Colon (tissue), 2 donors: ENCODE measurements around the gene RAB30.

Experiments
- FAIRE-seq: peaks from 2 replicates; lab custom pipeline; 2012; peaks lifted over from hg19 to GRCh38; lab: Jason Lieb, UNC
- donor health status: control.
- donor health status: control.

Gene RAB30

GRCh38 chr11:83071567-83072349 is at the start of gene RAB30:
RAB30 (minus strand) TSS chr11:83071897; CDS start chr11:82997316, 74,581 bp downstream.
- peak; percentile 64 for FAIRE-seq

- FAIRE-seq: no peak
These were observed 48.6 kb upstream of the RAB30 start for GRCh38 chr11:83120327-83120726.

GRCh38 chr11:83119216-83119615 is 47.5 kb upstream of the RAB30 start:
- FAIRE-seq: no peak

DNA sequence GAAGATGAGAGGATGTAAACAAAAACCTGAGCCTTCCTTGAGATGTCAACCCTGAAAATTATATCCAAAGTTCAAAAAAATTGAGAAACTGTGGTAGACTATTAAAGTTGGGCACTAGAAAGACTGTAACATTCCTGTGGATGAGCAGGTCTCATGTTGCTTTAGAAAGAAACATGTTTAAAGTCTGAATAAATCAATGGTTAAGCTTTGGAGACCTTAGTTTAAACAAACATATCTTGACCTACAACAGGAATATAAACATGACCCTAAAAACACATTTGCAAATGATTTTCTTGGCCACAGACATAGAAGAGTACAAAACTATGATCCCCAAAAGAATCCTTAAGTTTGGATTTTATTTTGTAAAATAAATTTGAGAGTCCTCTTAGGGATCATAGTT is 47.1 kb upstream of the RAB30 start:
- no peak for FAIRE-seq

DNA sequence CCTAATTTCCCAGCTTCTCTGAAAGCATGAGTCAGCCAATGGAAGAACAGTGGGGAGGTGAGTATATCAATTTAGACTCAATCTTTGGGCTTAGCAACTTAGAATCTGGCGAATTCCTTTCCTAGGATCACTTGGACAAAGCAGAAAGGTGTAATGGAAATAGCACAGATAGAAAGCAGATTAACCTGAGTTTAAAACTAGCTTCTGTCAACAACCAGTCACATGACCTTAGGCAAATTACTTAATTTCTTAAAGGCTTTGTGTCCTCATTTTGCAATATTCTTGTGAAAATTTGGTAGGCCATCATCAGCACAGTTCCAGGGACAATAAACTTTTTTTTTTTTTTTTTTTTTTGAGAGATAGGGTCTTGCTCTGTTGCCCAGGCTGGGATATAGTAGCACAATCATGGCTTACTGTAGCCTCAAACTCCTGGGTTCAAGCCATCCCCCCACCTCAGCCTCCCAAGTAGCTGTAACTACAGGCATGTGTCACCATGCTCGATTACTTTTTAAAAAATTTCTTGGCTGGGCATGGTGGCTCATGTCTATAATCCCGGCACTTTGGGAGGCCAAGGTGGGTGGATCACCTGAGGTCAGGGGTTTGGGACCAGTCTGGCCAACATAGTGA is 44.4 kb upstream of the RAB30 start:
- no peak for FAIRE-seq

- no peak for FAIRE-seq
These were observed 43.9 kb upstream of the RAB30 start for GRCh38 chr11:83115551-83115950.

GRCh38 chr11:83115026-83115425 is 43.3 kb upstream of the RAB30 start:
- no peak for FAIRE-seq

DNA sequence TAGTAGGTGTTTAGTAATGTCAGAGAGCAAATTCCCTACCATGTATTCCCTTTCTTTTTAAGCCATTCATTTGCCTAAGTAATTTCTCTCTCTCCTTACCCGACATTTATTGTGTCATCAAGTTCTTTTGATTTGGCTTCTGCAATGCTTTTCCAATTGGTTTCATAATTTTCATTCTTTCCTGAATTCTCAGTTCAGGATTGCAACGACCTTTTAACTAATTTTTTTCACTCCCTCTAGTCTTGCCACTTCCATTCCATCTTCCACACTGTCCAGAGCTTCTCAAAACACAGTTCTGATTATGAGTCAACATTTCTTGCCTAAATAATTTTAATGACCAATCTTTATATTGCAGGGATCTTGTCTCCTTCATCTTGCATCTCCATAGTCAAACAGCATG is 41.2 kb upstream of the RAB30 start:
- no peak for FAIRE-seq

DNA sequence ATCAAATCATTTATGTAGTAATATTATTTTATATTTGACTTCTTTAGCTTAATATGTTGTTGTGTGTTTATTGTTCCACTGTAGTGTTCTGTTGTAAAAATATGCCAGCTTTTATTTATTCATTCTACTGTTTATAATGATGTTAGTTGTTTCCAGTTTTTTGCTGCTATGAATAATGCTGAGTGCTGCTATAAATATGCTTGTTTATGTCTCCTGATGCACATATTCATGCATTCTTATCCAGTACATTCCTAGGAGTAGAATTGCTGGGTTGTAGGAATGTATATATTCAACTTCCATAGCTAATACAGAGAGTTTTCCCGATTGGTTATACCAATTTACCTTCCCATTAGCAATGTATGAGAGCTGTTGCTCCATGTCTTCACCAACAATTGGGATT is 33.5 kb upstream of the RAB30 start:
- FAIRE-seq: no peak

- FAIRE-seq: no peak
These were observed 31.1 kb upstream of the RAB30 start for GRCh38 chr11:83102834-83103233.

DNA sequence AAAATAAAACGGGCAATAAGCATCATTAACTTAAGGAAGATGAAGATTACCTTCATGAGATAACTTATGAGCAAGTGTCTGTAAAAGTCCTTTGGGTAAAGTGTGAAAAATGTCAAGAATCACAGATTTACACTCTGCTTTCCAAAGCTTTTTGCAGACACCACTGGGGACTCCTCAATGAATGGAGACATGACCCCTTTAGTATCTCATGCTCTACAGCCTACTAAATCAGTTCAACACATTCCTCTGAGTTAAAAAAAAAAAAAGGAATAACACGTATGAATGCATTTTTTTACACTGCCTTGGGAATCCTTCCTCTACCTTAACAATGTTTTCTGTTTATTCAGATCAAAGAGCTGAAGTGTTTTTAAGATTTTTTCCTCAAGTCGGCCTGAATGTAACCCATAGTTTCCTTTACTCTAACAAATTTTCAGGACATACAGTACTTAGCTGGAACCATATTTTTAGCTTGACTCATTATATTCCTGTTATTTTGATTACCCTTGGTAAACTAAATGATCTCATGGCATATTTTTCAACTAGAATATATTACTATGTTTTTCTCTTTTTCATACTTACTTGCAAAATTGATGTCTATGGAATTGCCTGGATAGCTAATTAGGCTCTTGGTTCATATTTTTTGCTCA is 25.9 kb upstream of the RAB30 start:
- FAIRE-seq: no peak

DNA sequence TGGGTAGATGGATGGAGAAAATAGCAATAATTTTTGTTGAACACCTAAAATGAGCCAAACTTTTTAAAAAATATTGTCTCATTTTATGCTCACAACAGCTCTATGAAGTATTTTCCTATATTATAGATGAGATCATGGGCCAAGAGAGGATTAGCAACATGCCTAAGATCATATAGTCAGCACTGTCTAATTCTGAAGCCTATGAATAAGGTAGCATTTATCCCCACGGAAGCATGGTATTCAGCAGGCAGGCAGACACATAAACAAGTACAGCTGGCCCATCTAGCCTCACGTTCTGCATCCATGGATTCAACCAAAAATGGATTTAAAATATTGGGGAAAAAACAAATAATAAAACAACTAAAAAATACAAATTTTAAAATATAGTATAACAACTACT is 21.9 kb upstream of the RAB30 start:
- no peak for FAIRE-seq

DNA sequence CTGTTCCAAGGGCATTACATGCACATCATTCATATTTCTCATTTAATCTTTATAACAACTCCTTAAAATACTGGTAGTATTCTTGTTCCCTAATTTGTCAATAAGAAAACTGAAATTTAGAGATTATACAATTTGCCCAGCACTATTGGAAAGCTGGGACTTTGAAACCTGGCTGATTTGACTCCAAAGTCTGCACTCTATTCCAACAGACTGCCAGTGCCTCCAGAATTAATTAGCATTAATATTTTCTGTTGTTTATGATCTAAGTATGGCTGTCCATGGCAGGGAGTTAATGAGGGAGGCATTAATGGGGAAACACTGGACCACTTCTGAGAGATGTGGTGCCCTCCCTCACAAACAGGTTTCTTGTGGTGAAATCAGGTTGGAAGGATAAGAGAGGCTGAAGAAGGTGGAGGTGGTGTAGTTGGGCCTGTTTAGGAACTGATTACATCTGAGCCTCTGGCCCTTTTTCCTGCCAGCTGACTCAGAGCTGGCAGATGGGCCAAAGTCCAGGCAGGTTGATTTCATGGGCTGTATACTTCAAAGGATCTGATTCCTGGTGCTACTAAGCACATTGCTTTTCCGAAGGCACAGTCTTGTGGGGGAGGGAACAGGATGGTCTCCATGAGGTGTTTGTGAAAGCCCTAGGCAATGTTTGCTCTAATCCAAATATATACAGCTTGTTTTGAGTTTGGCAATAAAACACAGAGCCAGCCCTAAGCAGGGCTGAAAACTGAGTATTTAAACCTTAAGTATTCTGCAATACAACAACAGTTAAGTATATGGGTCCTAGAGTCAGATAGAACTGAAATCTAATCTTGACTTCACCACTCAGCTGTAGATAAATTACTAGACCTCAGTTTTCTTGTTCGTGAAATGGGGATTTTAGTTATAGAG is 21.0 kb upstream of the RAB30 start:
- no peak for FAIRE-seq

DNA sequence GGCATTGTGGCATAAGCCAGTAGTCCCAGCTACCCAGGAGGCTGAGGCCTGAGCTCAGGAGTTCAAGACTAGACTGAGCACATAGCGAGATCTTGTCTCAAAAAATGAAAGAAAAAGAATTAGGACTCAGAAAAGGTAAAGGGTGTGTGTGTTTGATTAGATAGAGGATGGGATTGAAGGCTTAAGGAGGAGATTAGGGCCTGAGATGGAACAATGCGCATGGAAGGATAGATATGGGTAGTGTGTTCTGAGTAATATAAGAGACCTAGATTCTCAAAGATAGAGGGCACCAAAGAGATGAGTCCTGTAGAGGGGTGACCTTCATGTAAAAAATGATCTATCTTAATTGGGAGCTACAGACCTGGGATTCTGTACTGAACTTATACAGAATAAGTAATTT is 17.3 kb upstream of the RAB30 start:
- FAIRE-seq: no peak

GRCh38 chr11:83087035-83087434 is 15.3 kb upstream of the RAB30 start:
- FAIRE-seq: no peak

GRCh38 chr11:83079820-83080219 is 8.1 kb upstream of the RAB30 start:
- no peak for FAIRE-seq

DNA sequence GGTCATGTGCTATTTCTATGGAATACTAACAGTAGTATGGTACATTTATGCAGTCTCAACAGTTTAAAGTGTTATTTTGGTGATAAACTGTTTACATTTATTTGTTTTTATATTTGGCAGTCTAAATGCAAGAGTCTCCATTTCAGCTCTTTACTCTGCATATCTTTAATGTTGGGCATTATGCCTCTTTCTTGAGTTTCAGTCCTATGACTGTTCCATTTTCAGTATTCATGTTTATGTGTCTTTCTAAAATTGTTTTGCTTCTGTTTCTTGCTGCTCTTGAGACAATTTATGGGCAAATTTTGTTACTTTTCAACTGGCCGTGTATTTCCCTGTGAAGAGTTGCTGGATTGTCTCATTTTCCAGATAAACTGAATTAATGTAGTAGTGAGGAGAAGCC is 6.6 kb upstream of the RAB30 start:
- no peak for FAIRE-seq

- no peak for FAIRE-seq
These were observed 2.2 kb upstream of the RAB30 start for GRCh38 chr11:83073884-83074283.

DNA sequence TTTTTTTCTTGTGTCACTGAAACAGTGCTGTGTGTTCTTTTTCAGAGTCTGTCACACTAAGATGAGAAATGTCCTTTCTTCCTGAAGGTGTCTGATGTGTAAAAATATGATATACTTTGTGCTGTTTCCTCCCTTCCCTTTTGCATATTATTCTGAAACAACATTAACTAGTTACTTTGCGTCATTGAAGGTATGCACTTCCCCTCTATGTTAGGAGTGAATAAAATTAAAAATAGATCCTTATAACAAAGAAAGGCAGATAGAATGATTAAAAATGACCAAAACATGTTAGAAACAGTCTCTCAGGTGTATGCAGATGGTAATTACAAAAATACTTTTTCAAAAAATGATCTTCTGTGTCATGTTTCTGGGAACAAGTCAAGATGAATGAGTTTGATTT is 1.6 kb upstream of the RAB30 start:
- no peak for FAIRE-seq

- no peak for FAIRE-seq
These were observed 899 bp upstream of the RAB30 start for GRCh38 chr11:83072350-83073242.
